ENCODE results near the gene RASA3.
A peak's percentile ranks its signal among the peaks of the same experiment; 100 is the strongest.

- TF ChIP-seq CTCF (IDR thresholded peaks at IDR 0.05; ENCODE audit: insufficient read depth, low read length) (no peak), GABPA (IDR thresholded peaks at IDR 0.05; ENCODE audit: low read depth) (peak; percentile 27; the same call in 1 of the 2 replicates)
These were observed 67.1 kb downstream of the RASA3 start for GRCh38 chr13:114065141-114065925.
